GM12872 (cell line): ENCODE data around the gene PTPRD.

ENCODE experiments used
- CTCF ChIP-seq: IDR thresholded peaks from 3 replicates; pipeline ENCODE4 v1.5.1; 2011; ENCODE audit warnings: low read depth, mild to moderate bottlenecking, low read length, moderate library complexity; ENCODE audit not compliant: insufficient read depth

Gene PTPRD

DNA sequence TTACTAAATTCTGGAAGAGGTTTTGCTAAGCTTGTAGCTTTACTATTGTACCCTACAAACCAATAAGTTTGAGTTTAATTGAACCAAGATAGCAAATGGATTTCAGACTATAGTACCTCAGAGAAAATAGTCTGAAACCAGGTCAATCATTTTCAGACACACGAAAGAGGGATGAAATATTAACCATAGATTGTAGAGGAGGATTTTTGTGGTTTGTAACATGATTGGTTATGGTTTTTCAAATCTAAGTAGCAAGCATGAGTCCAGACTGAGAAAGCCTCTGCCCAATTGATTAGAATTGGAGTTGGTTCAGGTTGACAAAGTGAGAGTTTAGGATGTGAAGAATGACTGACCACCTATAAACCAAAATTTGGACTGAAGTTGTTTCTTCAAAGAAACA lies 2250.6 kb downstream of the PTPRD start:
- TF ChIP-seq CTCF, result no peak

DNA sequence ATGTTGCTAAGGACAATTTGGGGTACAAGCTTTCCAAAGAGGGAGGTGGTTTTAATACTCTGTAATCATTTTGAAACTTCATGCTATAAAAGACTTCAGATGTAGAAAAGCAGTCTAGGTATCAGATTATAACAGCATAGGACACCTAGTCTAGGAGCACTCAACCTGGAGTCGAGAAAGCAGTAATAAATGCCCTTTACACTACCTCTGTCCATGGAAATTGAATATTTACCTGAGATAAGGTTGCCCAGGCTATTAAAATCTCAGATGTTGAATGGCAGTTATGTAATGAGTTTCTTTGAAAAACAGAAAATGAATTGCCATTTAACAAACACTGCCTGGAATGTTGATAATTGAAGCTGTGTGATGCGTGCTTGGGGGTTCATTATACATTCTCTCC lies 2251.4 kb downstream of the PTPRD start:
- TF ChIP-seq CTCF, result no peak

GRCh38 chr9:8356406-8356805 lies 2256.4 kb downstream of the PTPRD start:
- TF ChIP-seq CTCF, result no peak

DNA sequence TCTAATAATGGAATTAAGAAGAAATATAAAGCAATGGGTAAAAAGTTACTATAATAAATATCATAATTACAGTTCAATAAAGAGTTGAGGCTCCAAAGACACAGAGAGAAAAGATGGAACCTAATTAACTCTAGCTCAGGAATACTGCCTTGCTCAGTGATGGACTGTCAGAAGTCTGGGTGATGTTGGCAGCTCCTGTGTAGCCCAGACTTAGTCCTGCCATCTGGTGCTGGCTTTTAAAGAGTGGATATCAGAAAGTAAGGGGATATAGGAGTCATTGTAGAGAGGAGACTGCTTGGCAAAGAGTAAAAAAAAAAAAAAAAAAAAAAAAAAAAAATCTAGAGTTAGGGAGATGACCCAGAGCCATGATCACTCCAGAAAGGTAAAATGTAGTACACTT lies 2261.4 kb downstream of the PTPRD start:
- TF ChIP-seq CTCF, result no peak

DNA sequence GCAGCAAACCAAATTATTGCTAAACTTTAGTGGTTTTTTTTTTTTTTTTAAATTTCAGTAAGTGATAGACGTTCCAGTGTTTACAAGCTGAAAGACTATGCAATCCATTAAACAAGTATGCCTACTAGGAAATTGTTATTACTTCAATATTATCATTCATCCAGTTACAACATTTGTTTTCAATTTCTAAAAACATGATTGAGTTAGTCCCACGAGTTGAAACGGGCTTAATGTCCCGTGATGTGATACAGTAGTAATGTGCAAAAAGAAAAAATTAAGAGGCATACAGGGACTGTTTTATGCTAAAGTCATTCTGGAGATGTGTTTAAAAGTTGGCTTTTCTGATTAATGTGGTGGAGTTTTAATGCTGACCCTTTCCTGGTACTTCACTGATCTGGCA lies 2262.9 kb downstream of the PTPRD start:
- TF ChIP-seq CTCF, result no peak

DNA sequence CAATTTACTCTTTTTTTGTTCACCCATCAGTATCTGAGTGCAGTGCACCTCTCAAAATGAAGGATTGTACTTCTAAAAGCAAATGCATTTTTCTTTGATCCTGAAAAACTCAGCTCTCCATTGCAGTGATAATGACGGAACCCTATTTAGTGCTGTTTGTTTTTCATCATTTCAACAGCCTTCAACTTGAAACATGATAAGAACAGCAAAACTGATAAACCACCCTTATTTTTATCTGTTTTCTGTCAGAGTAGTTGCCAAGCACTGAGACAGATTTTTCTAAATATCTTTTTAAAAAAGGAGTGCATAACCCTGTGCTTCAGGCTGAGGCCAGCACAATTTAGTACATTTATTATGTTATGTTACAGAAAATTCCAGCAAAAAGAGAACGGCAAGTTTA lies 2263.4 kb downstream of the PTPRD start:
- no peak for TF ChIP-seq CTCF

DNA sequence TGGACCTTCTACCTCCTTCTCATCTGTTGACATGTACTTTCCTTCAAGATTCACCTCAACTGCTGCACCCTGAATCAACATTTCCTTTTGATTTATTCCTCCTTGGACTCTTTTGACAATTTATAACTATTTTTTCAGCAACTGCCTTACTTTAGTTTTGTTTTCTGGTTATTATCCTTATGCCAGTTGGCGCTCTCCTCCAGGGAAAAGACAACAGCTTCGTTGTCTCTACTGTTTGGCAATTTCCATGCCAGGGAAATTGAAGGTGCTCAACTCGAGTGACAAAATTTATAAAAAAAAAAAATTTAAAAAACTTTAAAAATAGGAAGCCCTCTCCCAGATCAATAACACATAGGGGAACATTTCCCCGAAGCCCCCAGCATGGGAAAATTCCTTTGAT lies 2264.0 kb downstream of the PTPRD start:
- no peak for TF ChIP-seq CTCF

- no peak for TF ChIP-seq CTCF
Observed at GRCh38 chr9:8346296-8346695, 2266.5 kb downstream of the PTPRD start.
